Spleen (tissue), 11 donors: ENCODE data around the gene ARSD. TPM values are rescaled to one million over a fixed set of nuclear protein-coding genes. Genes with fewer than 3 reads are reported as not detected.
A peak's percentile ranks its signal among the peaks of the same experiment; 100 is the strongest.

Experiments used
- DNase-seq: peaks from one replicate; pipeline ENCODE4 v3.0.0-alpha.2; 2020
- H3K27ac ChIP-seq, 8 donors: fragments of 200-600 bp; sonication (generic) in 7 of 8; 1 replicate in 4 of 8; 2 replicates in 4 of 8; pipeline versions ENCODE4 v1.5.0 to v1.8.0; 2016 to 2021; ENCODE audit warnings: inconsistent platforms in 4 of 8, mild to moderate bottlenecking in 4 of 8, moderate library complexity in 1 of 8
- H3K27me3 ChIP-seq, 7 donors: fragments of 200-600 bp; sonication (generic) in 6 of 7; replicated peaks in 1 of 7; 1 replicate in 4 of 7; 2 replicates in 3 of 7; pipeline versions ENCODE4 v1.5.0 to v1.8.0; 2016 to 2021; ENCODE audit warnings: inconsistent platforms in 3 of 7, mild to moderate bottlenecking in 1 of 7
- H3K36me3 ChIP-seq, 6 donors: fragments of 200-600 bp; sonication (generic) in 5 of 6; 1 replicate in 4 of 6; 2 replicates in 2 of 6; pipeline versions ENCODE4 v1.5.0 to v1.8.0; 2016 to 2021; ENCODE audit warnings: inconsistent platforms in 2 of 6
- H3K4me1 ChIP-seq, 6 donors: fragments of 200-600 bp; sonication (generic) in 5 of 6; 1 replicate in 3 of 6; 2 replicates in 3 of 6; pipeline versions ENCODE4 v1.5.0 to v1.8.0; 2016 to 2021; ENCODE audit warnings: inconsistent platforms in 3 of 6
- H3K4me3 ChIP-seq, 8 donors: fragments of 200-600 bp; sonication (generic) in 7 of 8; 1 replicate in 4 of 8; 2 replicates in 4 of 8; pipeline versions ENCODE4 v1.5.0 to v1.8.0; 2016 to 2021; ENCODE audit warnings: inconsistent platforms in 4 of 8, mild to moderate bottlenecking in 4 of 8, moderate library complexity in 2 of 8
- H3K9me3 ChIP-seq, 8 donors: fragments of 200-600 bp; sonication (generic) in 7 of 8; 1 replicate in 4 of 8; 2 replicates in 4 of 8; pipeline versions ENCODE4 v1.5.0 to v1.8.0; 2016 to 2021; ENCODE audit warnings: inconsistent platforms in 4 of 8
- CTCF ChIP-seq, 11 experiments: fragments of 200-600 bp in 7 of 11; fragments of 450-650 bp in 4 of 11; sonication (generic) in 4 of 11; IDR thresholded peaks in 8 of 11; conservative IDR thresholded peaks in 3 of 11; 1 replicate in 7 of 11; 2 replicates in 4 of 11; pipeline versions ENCODE4 v1.4.0 to v1.8.0; 2016 to 2021; ENCODE audit warnings: antibody characterized with exemption in 11 of 11, inconsistent platforms in 4 of 11, mild to moderate bottlenecking in 1 of 11
- POLR2A ChIP-seq, 3 donors: fragments of 450-650 bp; IDR thresholded peaks; one replicate each; pipeline ENCODE4 v1.5.1; 2017; ENCODE audit warnings: antibody characterized with exemption in 3 of 3, mild to moderate bottlenecking in 1 of 3
- POLR2AphosphoS5 ChIP-seq, 3 donors: sonication (generic); formaldehyde crosslinking; IDR thresholded peaks; one replicate each; pipeline ENCODE4 v1.5.1; 2017; ENCODE audit warnings: antibody characterized with exemption in 3 of 3
- WGBS, 5 donors: extraction: QIAGEN DNeasy Blood & Tissue Kit in 3 of 5; methylation state at CpG; one replicate each; pipeline versions ENCODE4 v1.1.5 to v1.1.7; 2013 to 2018; 5-methylcytosine and 5-hydroxymethylcytosine counted together
- intact Hi-C: fragments of 100-400 bp; cut with DNase I; formaldehyde crosslinking; loops from one replicate; pipeline ENCODE4 v1.15.0; 2023; ENCODE audit warnings: low total_unique reads
- polyA plus RNA-seq, 3 donors: library from polyadenylated mRNA; stranded (reverse); fragments of 200-250 nt; gene quantifications; one replicate each; pipeline ENCODE4 v1.2.1, GENCODE V29; 2013
- total RNA-seq, 7 donors: library from RNA; depleted of rRNA in 3 of 7; stranded (reverse); fragments of >200 nt in 3 of 7; fragmentation: NEBNext Ultra II Directional in 4 of 7; extraction: Animal tissue kit (Norgen Biotek cat#: 25700) in 4 of 7; gene quantifications; one replicate each; pipeline versions ENCODE4 v1.1.0 to v1.2.1, GENCODE V29; 2016 to 2021
- donor health status: healthy with polysubstance abuse.
- donor health status: DM: no; HTN: no; CAD: no; lungs with moderate emphysema.
- donor health status: DM: no; HTN: no; CAD: no.
- donor health status: Bipolar disorder and iron deficiency.
- donor health status: healthy.
- donor health status: DM: no; HTN: no; CAD: no.
- donor health status: DM: yes; HTN: yes; CAD: no.

Gene ARSD
- total and polyA plus RNA-seq, 10 donors: 2.8 to 22.0 (median 12.8) TPM

- Histone ChIP-seq H3K27me3 (no peaks in the 10 kb centered on the region), H3K9me3 (no peaks in the 10 kb centered on the region), H3K36me3 (no peaks in the 10 kb centered on the region), H3K4me3 (no peak overlapping the region), H3K4me1 (no peaks in the 10 kb centered on the region), H3K27ac (no peak overlapping the region)
- TF ChIP-seq POLR2AphosphoS5 (IDR thresholded peaks at IDR 0.05) (no peak), POLR2A (IDR thresholded peaks at IDR 0.05) (no peak), CTCF (IDR thresholded peaks at IDR 0.05 in 8 of 11, conservative IDR thresholded peaks at IDR 0.05 in 3 of 11) (no peak)
- intact Hi-C loops: no loop called here
- DNase-seq: no peak
- 76 to 87% (median 86%) methylated on average over 1 of the region's 1 CpG for WGBS, 5 donors
Observed at GRCh38 chrX:2879670-2880069, 49.5 kb downstream of the ARSD start.

GRCh38 chrX:2878563-2878962, 50.6 kb downstream of the ARSD start:
- Histone ChIP-seq H3K27me3 (no peaks in the 10 kb centered on the region), H3K4me3 (no peak overlapping the region), H3K9me3 (no peaks in the 10 kb centered on the region), H3K4me1 (no peaks in the 10 kb centered on the region), H3K27ac (no peak overlapping the region), H3K36me3 (no peaks in the 10 kb centered on the region)
- TF ChIP-seq CTCF (IDR thresholded peaks at IDR 0.05 in 8 of 11, conservative IDR thresholded peaks at IDR 0.05 in 3 of 11): no peak
- 68 to 85% (median 74%) methylated on average over 2 of the region's 2 CpGs for WGBS, 5 donors
- intact Hi-C loops: no loop called here
- no peak for DNase-seq

- Histone ChIP-seq H3K27me3 (no peaks in the 10 kb centered on the region), H3K9me3 (peaks cover 0 to 4% (median 0%) of the 10 kb centered on the region in 8 donors), H3K36me3 (no peaks in the 10 kb centered on the region), H3K27ac (no peak overlapping the region), H3K4me3 (no peak overlapping the region), H3K4me1 (no peaks in the 10 kb centered on the region)
- intact Hi-C loops: no loop called here
- WGBS, 5 donors: 72 to 93% (median 80%) methylated on average over 6 of the region's 6 CpGs
- TF ChIP-seq POLR2A (IDR thresholded peaks at IDR 0.05) (no peak), CTCF (IDR thresholded peaks at IDR 0.05 in 8 of 11, conservative IDR thresholded peaks at IDR 0.05 in 3 of 11) (peak in 5 of 11 experiments; percentile 14 to 46 (median 33)), POLR2AphosphoS5 (IDR thresholded peaks at IDR 0.05) (no peak)
- no peak for DNase-seq
Observed at GRCh38 chrX:2875798-2876399, 53.2 kb downstream of the ARSD start.

GRCh38 chrX:2875136-2875481, 54.0 kb downstream of the ARSD start:
- no peak overlapping the region for H3K4me3 ChIP-seq
- H3K4me1 ChIP-seq: no peaks in the 10 kb centered on the region
- DNase-seq: no peak
- no peak overlapping the region for H3K27ac ChIP-seq
- intact Hi-C loops: no loop called here
- no peaks in the 10 kb centered on the region for H3K27me3 ChIP-seq
- TF ChIP-seq POLR2AphosphoS5 (IDR thresholded peaks at IDR 0.05): no peak
- no peak for TF ChIP-seq POLR2A (IDR thresholded peaks at IDR 0.05)
- no peak for TF ChIP-seq CTCF (IDR thresholded peaks at IDR 0.05 in 8 of 11, conservative IDR thresholded peaks at IDR 0.05 in 3 of 11)
- peaks cover 0 to 12% (median 1%) of the 10 kb centered on the region in 8 donors for H3K9me3 ChIP-seq
- 90 to 96% (median 93%) methylated on average over 3 of the region's 3 CpGs for WGBS, 5 donors
- H3K36me3 ChIP-seq: no peaks in the 10 kb centered on the region
